C4-2B (cell line): ENCODE data around the gene ICAM5.

ENCODE experiments used
- ZFX ChIP-seq: fragments of 450-650 bp; IDR thresholded peaks from 2 replicates; pipeline ENCODE4 v1.6.1; 2017
- TF ChIP-seq, protein P1 (sequence below): fragments of 450-650 bp; conservative IDR thresholded peaks from 2 replicates; pipeline ENCODE4 v1.5.1; 2017; ENCODE audit warnings: mild to moderate bottlenecking

DNA sequence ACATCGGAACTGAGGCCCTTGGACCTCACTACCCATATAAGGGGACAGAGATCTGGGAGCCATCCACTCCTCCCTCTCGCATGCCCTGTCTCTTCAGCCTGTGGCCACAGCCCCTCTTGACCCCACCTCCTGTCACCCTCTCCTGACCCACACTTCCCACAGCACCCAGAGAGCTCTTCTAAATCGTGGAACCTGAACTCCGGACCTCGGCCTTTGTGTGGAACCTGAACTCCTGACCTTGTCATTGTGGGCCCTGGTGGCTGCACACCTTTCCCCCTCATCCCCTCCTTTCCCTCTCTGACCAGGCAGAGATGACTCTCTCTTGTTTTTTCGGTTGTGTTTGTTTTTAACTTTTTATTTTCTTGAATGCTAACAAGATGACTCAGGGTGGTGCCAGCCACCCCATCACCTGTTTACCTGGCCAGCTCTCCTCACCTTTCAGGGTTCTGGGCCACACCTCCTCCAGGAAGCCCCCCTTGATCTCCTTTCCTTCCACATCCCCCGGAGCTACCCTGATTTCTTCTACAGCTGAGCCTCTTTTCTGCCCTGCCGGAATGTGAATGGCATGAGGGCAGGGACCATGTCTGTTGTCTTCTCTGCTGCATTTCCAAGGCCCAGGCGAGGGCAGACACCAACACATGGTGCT lies 32.7 kb upstream of the ICAM5 start:
- TF ChIP-seq, protein P1, sequence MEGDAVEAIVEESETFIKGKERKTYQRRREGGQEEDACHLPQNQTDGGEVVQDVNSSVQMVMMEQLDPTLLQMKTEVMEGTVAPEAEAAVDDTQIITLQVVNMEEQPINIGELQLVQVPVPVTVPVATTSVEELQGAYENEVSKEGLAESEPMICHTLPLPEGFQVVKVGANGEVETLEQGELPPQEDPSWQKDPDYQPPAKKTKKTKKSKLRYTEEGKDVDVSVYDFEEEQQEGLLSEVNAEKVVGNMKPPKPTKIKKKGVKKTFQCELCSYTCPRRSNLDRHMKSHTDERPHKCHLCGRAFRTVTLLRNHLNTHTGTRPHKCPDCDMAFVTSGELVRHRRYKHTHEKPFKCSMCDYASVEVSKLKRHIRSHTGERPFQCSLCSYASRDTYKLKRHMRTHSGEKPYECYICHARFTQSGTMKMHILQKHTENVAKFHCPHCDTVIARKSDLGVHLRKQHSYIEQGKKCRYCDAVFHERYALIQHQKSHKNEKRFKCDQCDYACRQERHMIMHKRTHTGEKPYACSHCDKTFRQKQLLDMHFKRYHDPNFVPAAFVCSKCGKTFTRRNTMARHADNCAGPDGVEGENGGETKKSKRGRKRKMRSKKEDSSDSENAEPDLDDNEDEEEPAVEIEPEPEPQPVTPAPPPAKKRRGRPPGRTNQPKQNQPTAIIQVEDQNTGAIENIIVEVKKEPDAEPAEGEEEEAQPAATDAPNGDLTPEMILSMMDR: no peak
- no peak for TF ChIP-seq ZFX
